IPS-15b (cell line): ENCODE data around the gene POMT2.
"Not testable (repeated sequence)": the region's sequence is repeated elsewhere in the genome, so short reads cannot be mapped to it uniquely, and the experiment has no call there.

Experiments used
- H3K27me3 ChIP-seq: one replicate; pipeline ENCODE4 v1.6.1; 2013; ENCODE audit warnings: low read length; ENCODE audit not compliant: control insufficient read depth, insufficient read depth
- H3K36me3 ChIP-seq: one replicate; pipeline ENCODE4 v1.6.1; 2013; ENCODE audit warnings: low read length; ENCODE audit not compliant: control insufficient read depth, insufficient read depth
- H3K4me1 ChIP-seq: one replicate; pipeline ENCODE4 v1.6.1; 2013; ENCODE audit warnings: mild to moderate bottlenecking, low read length; ENCODE audit not compliant: control insufficient read depth, insufficient read depth
- H3K4me3 ChIP-seq: one replicate; pipeline ENCODE4 v1.5.1; 2013; ENCODE audit warnings: low read depth, low read length
- H3K9ac ChIP-seq: one replicate; pipeline ENCODE4 v1.6.1; 2013; ENCODE audit warnings: low read depth, mild to moderate bottlenecking, low read length
- H3K9me3 ChIP-seq: one replicate; pipeline ENCODE4 v1.6.1; 2013; ENCODE audit warnings: mild to moderate bottlenecking, low read length; ENCODE audit not compliant: control insufficient read depth, insufficient read depth

Gene POMT2

GRCh38 chr14:77342726-77343397 is 22.2 kb upstream of the POMT2 start:
- H3K4me1 ChIP-seq: peaks cover 33% of the 10 kb centered on the region
- H3K9ac ChIP-seq: no peak overlapping the region
- no peaks in the 10 kb centered on the region for H3K27me3 ChIP-seq
- H3K36me3 ChIP-seq: no peaks in the 10 kb centered on the region
- H3K9me3 ChIP-seq: no peaks in the 10 kb centered on the region
- no peak overlapping the region for H3K4me3 ChIP-seq

- H3K27me3 ChIP-seq: no peaks in the 10 kb centered on the region
- no peak overlapping the region for H3K4me3 ChIP-seq
- H3K9me3 ChIP-seq: no peaks in the 10 kb centered on the region
- no peak overlapping the region for H3K9ac ChIP-seq
- H3K36me3 ChIP-seq: no peaks in the 10 kb centered on the region
- peaks cover 50% of the 10 kb centered on the region for H3K4me1 ChIP-seq
Observed at GRCh38 chr14:77340389-77340788, 19.7 kb upstream of the POMT2 start.

GRCh38 chr14:77339407-77339806 is 18.7 kb upstream of the POMT2 start:
- H3K4me3 ChIP-seq: no peak overlapping the region
- H3K9me3 ChIP-seq: no peaks in the 10 kb centered on the region
- no peaks in the 10 kb centered on the region for H3K27me3 ChIP-seq
- H3K9ac ChIP-seq: no peak overlapping the region
- H3K36me3 ChIP-seq: no peaks in the 10 kb centered on the region
- H3K4me1 ChIP-seq: peaks cover 49% of the 10 kb centered on the region

- Histone ChIP-seq H3K36me3 (no peaks in the 10 kb centered on the region), H3K9me3 (no peaks in the 10 kb centered on the region), H3K9ac (no peak overlapping the region), H3K27me3 (no peaks in the 10 kb centered on the region), H3K4me1 (peaks cover 43% of the 10 kb centered on the region), H3K4me3 (peak overlapping the region; percentile 12)
Observed at GRCh38 chr14:77338302-77338701, 17.6 kb upstream of the POMT2 start.

DNA sequence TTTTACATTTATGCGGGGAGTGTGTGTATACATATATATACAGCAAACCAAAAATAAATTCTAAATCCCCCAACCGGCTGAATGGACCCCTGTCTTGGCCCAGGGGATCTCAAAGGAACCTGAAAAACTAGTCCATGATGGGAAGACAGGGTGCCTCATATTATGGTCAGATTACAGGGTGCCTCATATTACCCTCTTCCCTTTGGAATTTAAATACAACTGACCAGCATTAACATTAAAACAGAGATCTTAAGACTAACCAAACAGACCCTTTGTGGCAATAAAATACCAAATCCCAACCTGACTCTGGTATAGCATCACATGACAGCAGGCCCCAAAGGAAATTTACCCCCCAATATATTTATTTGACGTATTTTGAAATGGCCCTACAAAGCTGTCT is 17.2 kb upstream of the POMT2 start:
- H3K36me3 ChIP-seq: no peaks in the 10 kb centered on the region
- H3K27me3 ChIP-seq: no peaks in the 10 kb centered on the region
- H3K9ac ChIP-seq: peak overlapping the region; percentile 39
- H3K4me1 ChIP-seq: peaks cover 43% of the 10 kb centered on the region
- peak overlapping the region; percentile 12 for H3K4me3 ChIP-seq
- H3K9me3 ChIP-seq: no peaks in the 10 kb centered on the region

- Histone ChIP-seq H3K9ac (peak overlapping the region; percentile 28), H3K4me1 (peaks cover 43% of the 10 kb centered on the region)
- H3K4me3 ChIP-seq, H3K9me3 ChIP-seq, H3K27me3 ChIP-seq, H3K36me3 ChIP-seq: not testable (repeated sequence)
Observed at GRCh38 chr14:77337255-77337654, 16.6 kb upstream of the POMT2 start.

- H3K4me1 ChIP-seq: peaks cover 38% of the 10 kb centered on the region
- no peaks in the 10 kb centered on the region for H3K9me3 ChIP-seq
- no peak overlapping the region for H3K9ac ChIP-seq
- H3K27me3 ChIP-seq: no peaks in the 10 kb centered on the region
- H3K4me3 ChIP-seq: no peak overlapping the region
- no peaks in the 10 kb centered on the region for H3K36me3 ChIP-seq
Observed at GRCh38 chr14:77335576-77335975, 14.9 kb upstream of the POMT2 start.

DNA sequence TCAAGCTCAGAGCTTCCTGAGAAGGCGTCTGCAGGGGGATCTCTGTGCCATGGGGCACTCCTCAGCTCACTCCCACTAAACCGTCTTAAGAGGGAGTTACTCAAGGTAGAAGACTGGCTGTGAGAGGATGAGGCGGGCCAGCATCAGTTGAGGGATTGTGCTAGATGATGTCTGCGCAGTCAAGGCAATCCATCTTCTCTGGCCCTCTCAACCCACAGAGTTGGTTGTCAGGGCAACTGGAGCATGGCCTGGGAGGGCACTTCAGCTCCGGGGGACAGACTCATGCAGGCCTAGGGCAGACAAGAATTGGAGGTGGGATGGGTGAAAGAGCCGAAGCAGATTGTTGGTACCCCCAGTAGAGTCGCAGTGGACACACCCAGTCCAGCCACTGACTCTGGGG is 9.2 kb upstream of the POMT2 start:
- no peaks in the 10 kb centered on the region for H3K27me3 ChIP-seq
- no peak overlapping the region for H3K4me3 ChIP-seq
- H3K4me1 ChIP-seq: no peaks in the 10 kb centered on the region
- no peak overlapping the region for H3K9ac ChIP-seq
- no peaks in the 10 kb centered on the region for H3K9me3 ChIP-seq
- H3K36me3 ChIP-seq: peaks cover 7% of the 10 kb centered on the region

DNA sequence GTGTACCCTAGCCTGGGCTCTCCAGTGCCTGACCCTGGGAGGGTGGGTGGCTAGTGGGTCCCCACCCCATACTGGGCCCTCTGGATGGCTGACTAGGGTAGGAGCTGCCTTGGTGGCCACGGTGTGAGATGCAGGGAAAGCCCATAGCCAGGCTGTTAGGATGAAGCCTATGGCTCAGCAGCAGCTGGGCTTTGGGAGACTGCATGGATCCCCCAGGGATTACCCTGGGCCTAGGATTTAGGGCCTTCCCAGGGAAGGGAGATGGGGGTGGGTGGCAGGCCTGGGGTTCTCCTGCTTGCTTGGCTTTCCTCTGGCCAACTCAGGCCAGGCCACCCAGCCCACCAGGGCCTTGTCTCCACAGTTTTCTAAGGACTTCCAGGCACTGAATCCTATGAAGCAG is 6.4 kb upstream of the POMT2 start:
- H3K36me3 ChIP-seq: peaks cover 7% of the 10 kb centered on the region

DNA sequence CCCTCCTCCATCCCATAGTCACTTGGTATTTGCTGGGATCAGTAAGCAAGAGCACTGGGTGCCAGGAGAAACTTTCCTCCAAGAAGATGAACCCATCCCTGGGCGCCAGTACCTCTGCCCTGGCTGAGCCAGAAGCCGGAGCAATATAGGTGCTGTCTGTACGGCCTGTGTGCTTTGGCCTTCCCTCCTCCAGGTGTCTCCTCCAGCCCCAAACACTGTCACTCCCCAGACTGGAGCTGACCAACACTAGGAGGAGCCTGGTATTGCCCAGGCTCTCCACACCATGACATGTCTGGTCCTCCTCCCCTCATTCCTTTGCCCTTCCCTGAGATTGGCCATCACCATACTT is 5.0 kb upstream of the POMT2 start:
- Histone ChIP-seq H3K36me3 (peaks cover 7% of the 10 kb centered on the region), H3K4me3 (no peak overlapping the region)

More for the DNA sequence above, 6.4 kb upstream of the POMT2 start:
- Histone ChIP-seq H3K9ac (no peak overlapping the region), H3K27me3 (no peaks in the 10 kb centered on the region), H3K4me3 (no peak overlapping the region), H3K9me3 (no peaks in the 10 kb centered on the region), H3K4me1 (peaks cover 5% of the 10 kb centered on the region)

GRCh38 chr14:77324816-77325745 is 4.4 kb upstream of the POMT2 start:
- Histone ChIP-seq H3K36me3 (peaks cover 7% of the 10 kb centered on the region), H3K4me1 (peaks cover 7% of the 10 kb centered on the region), H3K27me3 (no peaks in the 10 kb centered on the region), H3K4me3 (no peak overlapping the region), H3K9ac (no peak overlapping the region), H3K9me3 (no peaks in the 10 kb centered on the region)

More for the DNA sequence above, 5.0 kb upstream of the POMT2 start:
- H3K4me1 ChIP-seq: peaks cover 7% of the 10 kb centered on the region
- peak overlapping the region; percentile 32 for H3K9ac ChIP-seq
- no peaks in the 10 kb centered on the region for H3K9me3 ChIP-seq
- H3K27me3 ChIP-seq: no peaks in the 10 kb centered on the region

DNA sequence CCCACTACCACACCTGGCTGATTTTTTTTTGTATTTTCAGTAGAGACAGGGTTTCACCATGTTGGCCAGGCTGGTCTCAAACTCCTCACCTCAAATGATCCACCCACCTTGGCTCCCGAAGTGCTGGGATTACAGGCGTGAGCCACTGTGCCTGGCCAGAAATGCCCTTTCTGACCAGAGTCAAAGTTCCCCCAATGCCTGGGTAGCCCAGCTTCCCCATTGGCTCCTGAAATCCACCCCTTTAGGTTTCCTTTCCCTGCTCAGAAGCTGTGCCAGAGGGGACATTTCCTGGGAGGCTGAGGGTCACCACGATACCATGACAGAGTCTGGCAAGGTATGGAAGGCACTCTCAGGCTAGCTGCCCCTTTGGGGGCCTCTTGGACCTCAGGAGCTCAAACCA is 3.6 kb upstream of the POMT2 start:
- H3K36me3 ChIP-seq: peaks cover 5% of the 10 kb centered on the region
- H3K27me3 ChIP-seq: no peaks in the 10 kb centered on the region
- H3K9ac ChIP-seq: no peak overlapping the region
- H3K4me3 ChIP-seq: no peak overlapping the region
- H3K9me3 ChIP-seq: no peaks in the 10 kb centered on the region
- H3K4me1 ChIP-seq: peaks cover 7% of the 10 kb centered on the region
